Coronary artery (tissue), 2 donors: Measurements from ENCODE around the gene AKIRIN1.
"Not testable (repeated sequence)": the region's sequence is repeated elsewhere in the genome, so short reads cannot be mapped to it uniquely, and the experiment has no call there.

Experiments used
- DNase-seq: peaks from one replicate; pipeline ENCODE4 v3.0.0-alpha.2; 2017; ENCODE audit warnings: low spot score
- H3K27ac ChIP-seq, 2 donors: fragments of 200-600 bp; sonication (generic); one replicate each; pipeline ENCODE4 v1.5.1; 2016 to 2019
- H3K4me3 ChIP-seq: fragments of 200-600 bp; sonication (generic); 2 replicates; pipeline ENCODE4 v1.5.1; 2016; ENCODE audit warnings: mild to moderate bottlenecking, moderate library complexity
- CTCF ChIP-seq: fragments of 200-600 bp; sonication (generic); IDR thresholded peaks from one replicate; pipeline ENCODE4 v1.5.1; 2019; ENCODE audit warnings: antibody characterized with exemption

Gene AKIRIN1

GRCh38 chr1:39047374-39048229, 56.5 kb downstream of the AKIRIN1 start:
- peak overlapping the region; percentile 68 to 91 for H3K27ac ChIP-seq
- peak; percentile 88 for DNase-seq

GRCh38 chr1:39048745-39049370, 57.8 kb downstream of the AKIRIN1 start:
- Histone ChIP-seq H3K4me3 (no peak overlapping the region), H3K27ac (peak overlapping the region; percentile 68 to 91)
- TF ChIP-seq CTCF, result no peak
- DNase-seq, result no peak

More at GRCh38 chr1:39047374-39048229, 56.5 kb downstream of the AKIRIN1 start:
- H3K4me3 ChIP-seq, result peak overlapping the region; percentile 37
- no peak for TF ChIP-seq CTCF

GRCh38 chr1:39050001-39050400, 58.9 kb downstream of the AKIRIN1 start:
- TF ChIP-seq CTCF, result no peak
- DNase-seq, result no peak
- no peak overlapping the region for H3K4me3 ChIP-seq
- H3K27ac ChIP-seq, result no peak overlapping the region

- not testable (repeated sequence) for H3K27ac ChIP-seq, H3K4me3 ChIP-seq, DNase-seq
Observed at GRCh38 chr1:39051193-39051850, 60.2 kb downstream of the AKIRIN1 start.

GRCh38 chr1:39051956-39052355, 60.9 kb downstream of the AKIRIN1 start:
- DNase-seq, result no peak
- TF ChIP-seq CTCF, result no peak
- Histone ChIP-seq H3K4me3 (no peak overlapping the region), H3K27ac (no peak overlapping the region)

GRCh38 chr1:39055213-39055710, 64.2 kb downstream of the AKIRIN1 start:
- not testable (repeated sequence) for H3K4me3 ChIP-seq, H3K27ac ChIP-seq, DNase-seq
